Activated naive CD8-positive, alpha-beta T cell treated with anti-CD3 and anti-CD28 coated beads for 36 hours (primary cell): ENCODE data around the gene KDM5A. TPM values are rescaled to one million over a fixed set of nuclear protein-coding genes. Genes with fewer than 3 reads are reported as not detected.

ENCODE experiments used
- DNase-seq: peaks from one replicate; pipeline ENCODE4 v3.0.0; 2021
- H3K27ac Mint-ChIP-seq: one replicate; pipeline ENCODE4 v1.8.0; 2022; ENCODE audit warnings: mild to moderate bottlenecking, moderate library complexity, mixed read lengths
- H3K27me3 Mint-ChIP-seq: one replicate; pipeline ENCODE4 v1.8.0; 2022; ENCODE audit warnings: mild to moderate bottlenecking, mixed read lengths
- H3K36me3 Mint-ChIP-seq: one replicate; pipeline ENCODE4 v1.8.0; 2021; ENCODE audit warnings: mild to moderate bottlenecking, mixed read lengths
- H3K4me1 Mint-ChIP-seq: one replicate; pipeline ENCODE4 v1.8.0; 2021; ENCODE audit warnings: mixed read lengths
- H3K4me3 Mint-ChIP-seq: one replicate; pipeline ENCODE4 v1.8.0; 2022; ENCODE audit warnings: mild to moderate bottlenecking, moderate library complexity, mixed read lengths
- H3K9me3 Mint-ChIP-seq: one replicate; pipeline ENCODE4 v1.8.0; 2022; ENCODE audit warnings: mixed read lengths
- total RNA-seq, 2 experiments: library from RNA; stranded (reverse); gene quantifications; one replicate each; pipeline ENCODE4 v1.2.3, GENCODE V29; 2021

KDM5A gene
- total RNA-seq, 2 experiments from 2014 or later, result 50.3 to 58.3 TPM

GRCh38 chr12:230925-231671 lies 158.0 kb downstream of the KDM5A start:
- Mint-ChIP-seq H3K27ac (no peak overlapping the region), H3K27me3 (no peaks in the 10 kb centered on the region), H3K4me3 (no peak overlapping the region), H3K4me1 (no peaks in the 10 kb centered on the region), H3K9me3 (peaks cover 9% of the 10 kb centered on the region), H3K36me3 (peaks cover 2% of the 10 kb centered on the region)
- no peak for DNase-seq

Other genes with a start within 250 kb of the KDM5A start
- not detected for gene SLC6A12, start 175.2 kb downstream of the KDM5A start, total RNA-seq
- gene SLC6A13, start 126.5 kb downstream of the KDM5A start, total RNA-seq, result under 1 TPM; 0.40 to 0.64 TPM
- 10 to 100 TPM; 13.8 to 13.9 TPM for gene CCDC77, start 12.3 kb upstream of the KDM5A start, total RNA-seq
- gene B4GALNT3, start 70.6 kb upstream of the KDM5A start, total RNA-seq, result 1 to 10 TPM in 1 of 2 experiments, under 1 TPM in 1; 0.66 to 1.1 TPM